HG03095 (cell line): ENCODE data around the gene CCDC18.
"Not testable (repeated sequence)": the region's sequence is repeated elsewhere in the genome, so short reads cannot be mapped to it uniquely, and the experiment has no call there.

Experiments
- ATAC-seq: cut with Tn5 transposase; IDR thresholded peaks from one replicate; pipeline ENCODE4 v1.9.1; 2021; ENCODE audit warnings: moderate library complexity; ENCODE audit not compliant: unreplicated experiment

The CCDC18 gene

GRCh38 chr1:93238425-93238824, 57.9 kb downstream of the CCDC18 start:
- ATAC-seq: no peak

GRCh38 chr1:93239863-93240262, 59.3 kb downstream of the CCDC18 start:
- ATAC-seq: no peak

- not testable (repeated sequence) for ATAC-seq
These were observed 62.7 kb downstream of the CCDC18 start for GRCh38 chr1:93243233-93243632.

GRCh38 chr1:93244298-93245069, 64.0 kb downstream of the CCDC18 start:
- no peak for ATAC-seq

GRCh38 chr1:93251966-93252365, 71.4 kb downstream of the CCDC18 start:
- no peak for ATAC-seq

GRCh38 chr1:93252598-93252997, 72.1 kb downstream of the CCDC18 start:
- ATAC-seq: no peak

DNA sequence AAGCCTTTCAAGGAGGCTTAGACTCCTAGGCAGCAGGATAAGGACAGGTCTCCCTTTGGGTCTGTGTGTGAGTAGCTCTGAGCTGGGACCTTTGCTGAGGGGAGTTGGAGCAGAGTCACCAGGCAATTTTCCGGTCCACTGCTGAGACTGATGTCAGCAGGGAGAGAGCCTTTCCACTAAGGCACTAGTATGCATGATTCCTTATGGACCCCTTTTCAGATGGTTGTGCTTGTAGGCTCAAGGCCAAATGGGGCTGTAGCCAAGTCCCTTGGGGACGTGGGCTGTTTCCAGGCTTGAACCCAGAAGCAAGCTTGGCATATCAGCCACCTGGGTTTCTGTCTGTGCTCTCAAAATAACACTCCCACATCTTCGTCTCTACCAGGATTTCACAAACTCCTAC, 73.0 kb downstream of the CCDC18 start:
- ATAC-seq: no peak

DNA sequence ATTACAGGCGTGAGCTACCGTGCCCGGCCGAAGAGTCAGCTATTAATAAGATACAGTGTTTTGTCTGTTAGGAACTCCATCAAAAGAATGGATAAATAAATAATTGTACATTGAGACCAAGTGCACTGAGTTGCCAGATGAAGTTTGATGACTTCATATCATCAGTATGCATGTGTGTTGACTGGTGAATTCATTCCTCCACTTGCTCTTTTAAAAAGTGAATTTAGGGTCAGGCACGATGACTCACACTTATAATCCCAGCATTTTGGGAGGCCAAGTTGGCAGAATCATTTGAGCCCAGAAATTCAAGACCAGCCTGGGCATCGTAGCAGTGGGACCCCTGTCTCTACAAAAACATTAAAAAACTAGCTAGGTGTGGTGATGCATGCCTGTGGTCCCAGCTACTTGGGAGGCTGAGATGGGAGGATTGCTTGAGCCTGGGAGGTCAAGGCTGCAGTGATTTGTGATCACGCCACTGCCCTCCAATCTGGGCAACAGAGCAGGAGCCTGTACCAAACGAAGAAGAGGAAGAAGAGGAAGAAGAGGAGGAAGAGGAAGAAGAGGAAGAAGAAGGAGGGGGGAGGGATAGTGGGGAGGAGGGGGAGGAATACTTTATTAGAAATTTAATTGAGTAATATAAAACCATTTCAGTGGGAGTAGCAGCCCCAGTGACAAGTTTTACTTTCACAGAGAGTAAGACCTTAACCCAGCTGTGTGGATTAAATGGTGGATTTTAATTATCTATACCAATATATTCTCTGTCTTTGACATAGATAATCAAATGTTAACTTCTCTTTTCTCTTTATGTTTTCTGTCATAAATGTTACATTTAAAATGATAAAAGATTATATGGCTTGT, 74.9 kb downstream of the CCDC18 start:
- ATAC-seq: no peak

- no peak for ATAC-seq
These were observed 75.9 kb downstream of the CCDC18 start for GRCh38 chr1:93256433-93256832.

DNA sequence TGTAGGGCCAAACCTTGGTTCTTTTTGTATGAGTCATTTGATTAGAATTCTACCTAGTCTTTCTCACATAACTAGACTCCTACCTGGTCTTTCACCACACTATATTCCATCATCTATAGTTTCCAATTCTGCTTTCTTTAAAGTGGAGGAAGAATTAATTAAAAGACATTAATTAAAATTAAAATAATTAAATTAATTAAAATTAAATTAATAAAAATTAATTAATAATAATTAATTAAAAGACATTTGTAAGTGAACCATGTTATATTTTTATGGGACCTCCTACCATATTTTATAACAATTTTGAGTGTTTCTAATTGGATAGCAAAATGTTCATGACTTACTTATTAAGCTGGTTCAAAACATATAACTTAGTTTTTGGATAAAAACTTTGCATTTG, 77.4 kb downstream of the CCDC18 start:
- no peak for ATAC-seq

DNA sequence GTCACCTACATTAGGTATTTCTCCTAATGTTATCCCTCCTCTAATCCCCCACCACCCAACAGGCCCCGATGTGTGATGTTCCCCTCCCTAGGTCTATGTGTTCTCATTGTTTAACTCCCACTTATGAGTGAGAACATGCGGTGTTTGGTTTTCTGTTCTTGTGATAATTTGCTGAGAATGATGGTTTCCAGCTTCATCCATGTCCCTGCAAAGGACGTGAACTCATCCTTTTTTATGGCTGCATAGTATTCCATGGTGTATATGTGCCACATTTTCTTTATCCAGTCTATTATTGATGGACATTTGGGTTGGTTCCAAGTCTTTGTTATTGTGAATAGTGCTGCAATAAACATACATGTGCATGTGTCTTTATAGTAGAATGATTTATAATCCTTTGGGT, 80.2 kb downstream of the CCDC18 start:
- not testable (repeated sequence) for ATAC-seq

- ATAC-seq: no peak
These were observed 82.1 kb downstream of the CCDC18 start for GRCh38 chr1:93262645-93263044.

DNA sequence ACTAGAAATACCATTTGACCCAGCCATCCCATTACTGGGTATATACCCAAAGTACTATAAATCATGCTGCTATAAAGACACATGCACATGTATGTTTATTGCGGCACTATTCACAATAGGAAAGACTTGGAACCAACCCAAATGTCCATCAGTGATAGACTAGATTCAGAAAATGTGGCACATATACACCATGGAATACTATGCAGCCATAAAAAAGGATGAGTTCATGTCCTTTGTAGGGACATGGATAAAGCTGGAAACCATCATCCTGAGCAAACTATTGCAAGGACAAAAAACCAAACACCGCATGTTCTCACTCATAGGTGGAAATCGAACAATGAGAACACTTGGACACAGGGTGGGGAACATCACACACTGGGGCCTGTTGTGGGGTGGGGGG, 88.4 kb downstream of the CCDC18 start:
- ATAC-seq: not testable (repeated sequence)

DNA sequence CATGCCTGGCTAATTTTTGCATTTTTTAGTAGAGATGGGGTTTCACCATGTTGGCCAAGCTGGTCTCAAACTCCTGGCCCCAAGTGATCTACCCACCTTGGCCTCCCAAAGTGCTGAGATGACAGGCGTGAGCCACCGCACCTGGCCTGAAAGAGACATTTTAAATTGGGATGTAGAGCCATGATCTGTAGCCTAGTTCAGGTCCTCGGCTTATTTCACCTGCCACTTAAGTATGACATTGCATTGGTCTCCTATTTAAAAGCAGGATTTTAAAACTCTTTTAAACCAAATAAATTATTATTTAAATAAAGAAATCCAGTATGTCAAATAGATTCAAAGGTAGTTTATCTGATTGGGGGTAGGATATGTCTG, 94.7 kb downstream of the CCDC18 start:
- not testable (repeated sequence) for ATAC-seq

DNA sequence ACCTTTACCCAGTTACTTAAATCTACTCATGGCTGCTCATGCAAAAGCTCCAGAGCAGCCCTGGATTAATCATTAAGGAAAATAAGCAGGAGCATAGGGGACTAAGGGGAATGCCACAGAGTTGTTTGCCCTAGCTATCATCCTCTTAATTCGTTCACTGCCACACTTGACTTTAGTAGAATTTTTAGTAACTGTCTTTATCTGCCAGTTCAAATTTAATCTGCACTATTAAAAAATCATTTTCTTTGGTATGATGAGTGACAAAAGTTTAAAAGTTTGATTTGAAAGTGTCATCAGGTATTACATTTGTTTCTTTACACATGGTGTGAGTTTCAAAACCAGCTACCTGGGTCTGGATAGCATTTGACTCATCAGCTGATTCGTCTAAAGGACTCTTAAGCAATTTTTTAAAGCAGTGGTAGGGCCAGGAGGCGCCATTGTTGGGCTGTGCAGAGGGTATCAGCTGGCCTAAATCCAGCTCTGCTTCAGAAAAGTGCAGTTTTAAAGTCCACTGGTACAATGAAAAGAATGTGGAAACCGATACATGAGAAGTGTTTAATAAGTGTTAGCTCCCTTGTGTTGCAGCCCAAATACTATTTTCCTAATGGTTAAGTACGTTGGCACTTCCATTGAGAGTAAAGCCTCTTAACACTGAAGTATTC, 95.2 kb downstream of the CCDC18 start:
- ATAC-seq: no peak

GRCh38 chr1:93277530-93277929, 97.0 kb downstream of the CCDC18 start:
- not testable (repeated sequence) for ATAC-seq

GRCh38 chr1:93283496-93283895, 103.0 kb downstream of the CCDC18 start:
- ATAC-seq: no peak

- no peak for ATAC-seq
These were observed 108.0 kb downstream of the CCDC18 start for GRCh38 chr1:93288558-93288957.

- no peak for ATAC-seq
These were observed 116.1 kb downstream of the CCDC18 start for GRCh38 chr1:93296555-93297154.

DNA sequence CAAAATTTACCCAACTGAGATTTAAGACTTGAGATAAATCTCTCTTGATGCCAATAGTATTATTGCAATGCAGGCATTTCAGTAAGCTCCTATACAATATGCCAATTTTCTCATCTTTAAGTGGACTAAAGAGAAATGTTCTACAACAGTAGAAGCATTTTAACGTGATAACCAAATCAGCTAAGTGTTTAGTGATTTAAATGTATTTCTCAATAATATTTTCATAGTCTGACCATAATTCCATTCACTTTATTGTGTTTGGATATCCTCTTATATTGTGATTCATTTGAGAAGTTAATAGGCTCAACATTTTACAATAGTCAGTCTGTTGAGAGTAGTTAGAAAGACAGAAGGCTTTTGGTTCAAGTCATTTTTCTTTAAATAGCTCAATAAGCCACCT, 120.6 kb downstream of the CCDC18 start:
- no peak for ATAC-seq

DNA sequence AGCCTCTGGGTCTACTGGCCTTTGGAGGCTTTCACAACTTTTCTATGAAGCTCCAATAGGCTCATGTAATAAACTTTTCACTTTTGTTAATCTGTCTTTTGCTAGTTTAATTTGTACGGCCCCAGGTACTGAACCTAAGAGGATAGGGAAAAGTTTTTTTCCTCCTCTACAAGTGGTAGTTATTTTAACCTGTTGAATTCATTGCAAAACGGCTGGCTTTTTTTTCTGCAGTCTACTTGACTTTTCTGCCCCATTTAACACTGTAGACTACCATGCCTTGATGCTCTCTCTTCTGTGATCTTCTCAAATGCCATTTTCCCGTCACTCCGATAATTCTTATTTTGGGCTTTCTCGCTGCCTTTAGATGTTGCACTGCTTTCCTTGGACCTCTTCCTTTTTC, 121.6 kb downstream of the CCDC18 start:
- ATAC-seq: no peak
